MG63 (cell line): Measurements from ENCODE around the gene SCRN2. TPM values are rescaled to one million over a fixed set of nuclear protein-coding genes. Genes with fewer than 3 reads are reported as not detected.

ENCODE experiments used
- total RNA-seq: library from RNA; depleted of rRNA; stranded (reverse); fragments of >200 nt; shearing (Covaris generic); gene quantifications from 2 replicates; pipeline ENCODE4 v1.2.3, GENCODE V29; 2014; ENCODE audit warnings: low replicate concordance; rRNA removed

SCRN2 gene
- total RNA-seq, 1 experiment from 2014 or later = 45.0 TPM

Other genes starting within 250 kb of the SCRN2 start
- 202 and 291 TPM in 2 replicates for gene KPNB1, start 191.4 kb downstream of the SCRN2 start, total RNA-seq
- gene TBKBP1, start 147.1 kb downstream of the SCRN2 start, total RNA-seq = 8.4 and 18.7 TPM in 2 replicates
- gene TBX21, start 108.0 kb downstream of the SCRN2 start, total RNA-seq = not detected in 2 replicates
- gene OSBPL7, start 19.5 kb downstream of the SCRN2 start, total RNA-seq = 3.6 and 11.4 TPM in 2 replicates
- gene MRPL10, start 9.7 kb downstream of the SCRN2 start, total RNA-seq = 62.6 and 63.0 TPM in 2 replicates
- not detected in 2 replicates for gene LRRC46, start 9.6 kb downstream of the SCRN2 start, total RNA-seq
- gene SP6, start 9.9 kb upstream of the SCRN2 start, total RNA-seq = not detected in 2 replicates
- 0.81 and 2.3 TPM in 2 replicates for gene SP2, start 55.0 kb upstream of the SCRN2 start, total RNA-seq
- gene PNPO, start 100.3 kb upstream of the SCRN2 start, total RNA-seq = 41.4 and 89.7 TPM in 2 replicates
- gene PRR15L, start 116.6 kb upstream of the SCRN2 start, total RNA-seq = not detected in 2 replicates
- gene CDK5RAP3, start 129.8 kb upstream of the SCRN2 start, total RNA-seq = 53.3 and 59.4 TPM in 2 replicates
- gene COPZ2, start 196.5 kb upstream of the SCRN2 start, total RNA-seq = 91.7 and 130 TPM in 2 replicates
- 33.6 and 47.7 TPM in 2 replicates for gene NFE2L1, start 207.1 kb upstream of the SCRN2 start, total RNA-seq